IMR-90 (cell line): ENCODE measurements around the gene COL4A5. TPM values are rescaled to one million over a fixed set of nuclear protein-coding genes. Genes with fewer than 3 reads are reported as not detected.
A peak's percentile ranks its signal among the peaks of the same experiment; 100 is the strongest.

Source experiments
- ATAC-seq: fragments of 200-7000 bp; cut with Tn5 transposase; 2 replicates; pipeline ENCODE4 v1.9.1; 2020; ENCODE audit warnings: low read depth, mild to moderate bottlenecking, moderate library complexity
- BruUV-seq: library from RNA; stranded (reverse); fragments of 400-500 nt; replicated peaks from 2 replicates; lab custom pipeline; 2021; lab: Mats Ljungman, UMichigan
- CTCF ChIA-PET: fragments of 300-600 bp; formaldehyde crosslinking; extraction: SDS; loops from one replicate; lab custom pipeline; 2021; ENCODE audit warnings: antibody characterized with exemption; lab: Yijun Ruan, JAX
- POLR2A ChIA-PET: fragments of 300-600 bp; sonication (Branson Sonifier 250); formaldehyde crosslinking; loops from one replicate; lab custom pipeline; 2022; ENCODE audit warnings: antibody characterized with exemption; ENCODE audit not compliant: unreplicated experiment; lab: Charles Lee
- DNase-seq: peaks from one replicate; pipeline ENCODE4 v3.0.0; 2013
- H2AFZ ChIP-seq: replicated peaks from 2 replicates; pipeline ENCODE3; 2013; ENCODE audit warnings: low read length, mild to moderate bottlenecking; ENCODE audit not compliant: poor library complexity
- H2AK5ac ChIP-seq: 2 replicates; pipeline ENCODE4 v1.6.1; 2013; ENCODE audit warnings: low read depth, low read length, inconsistent platforms
- H2AK9ac ChIP-seq: replicated peaks from 2 replicates; pipeline ENCODE3; 2013; ENCODE audit warnings: mild to moderate bottlenecking, low read depth, low read length, moderate library complexity; ENCODE audit not compliant: poor library complexity
- H2BK120ac ChIP-seq: 2 replicates; pipeline ENCODE4 v1.6.1; 2013; ENCODE audit warnings: low read depth, low read length, inconsistent platforms
- H2BK15ac ChIP-seq: 3 replicates; pipeline ENCODE4 v1.6.1; 2013; ENCODE audit warnings: low read depth, low read length, inconsistent platforms
- H2BK20ac ChIP-seq: 2 replicates; pipeline ENCODE4 v1.6.1; 2013; ENCODE audit warnings: low read depth, mild to moderate bottlenecking, inconsistent platforms, low read length, moderate library complexity
- H2BK5ac ChIP-seq: 2 replicates; pipeline ENCODE4 v1.6.1; 2013; ENCODE audit warnings: mild to moderate bottlenecking, low read depth, low read length, inconsistent platforms; ENCODE audit not compliant: poor library complexity, severe bottlenecking
- H3K14ac ChIP-seq: replicated peaks from 2 replicates; pipeline ENCODE4 v1.6.1; 2013; ENCODE audit warnings: low read depth, low read length, inconsistent platforms
- H3K18ac ChIP-seq: 2 replicates; pipeline ENCODE4 v1.6.1; 2013; ENCODE audit warnings: low read depth, low read length, control low read depth
- H3K23ac ChIP-seq: 2 replicates; pipeline ENCODE4 v1.6.1; 2013; ENCODE audit warnings: low read depth, low read length, inconsistent platforms
- H3K27ac ChIP-seq: 2 replicates; pipeline ENCODE4 v1.5.1; 2013; ENCODE audit warnings: mild to moderate bottlenecking, control low read depth, low read length; ENCODE audit not compliant: insufficient read depth
- H3K27me3 ChIP-seq: 2 replicates; pipeline ENCODE4 v1.6.1; 2013; ENCODE audit warnings: low read length; ENCODE audit not compliant: control insufficient read depth, insufficient read depth
- H3K36me3 ChIP-seq: 2 replicates; pipeline ENCODE4 v1.6.1; 2013; ENCODE audit warnings: low read length, mixed read lengths; ENCODE audit not compliant: control insufficient read depth, insufficient read depth
- H3K4ac ChIP-seq: 2 replicates; pipeline ENCODE4 v1.6.1; 2013; ENCODE audit warnings: low read depth, low read length, inconsistent platforms
- H3K4me1 ChIP-seq: 2 replicates; pipeline ENCODE4 v1.6.1; 2013; ENCODE audit warnings: low read length, mixed read lengths; ENCODE audit not compliant: control insufficient read depth, insufficient read depth
- H3K4me2 ChIP-seq: 2 replicates; pipeline ENCODE4 v1.6.1; 2013; ENCODE audit warnings: low read depth, mild to moderate bottlenecking, control low read depth, low read length, moderate library complexity
- H3K4me3 ChIP-seq: 2 replicates; pipeline ENCODE4 v1.5.1; 2013; ENCODE audit warnings: low read depth, mild to moderate bottlenecking, control low read depth, low read length, moderate library complexity; ENCODE audit not compliant: insufficient read depth
- H3K56ac ChIP-seq: 2 replicates; pipeline ENCODE4 v1.6.1; 2013; ENCODE audit warnings: low read length, inconsistent platforms; ENCODE audit not compliant: insufficient read depth; ENCODE audit errors: extremely low read depth
- H3K79me1 ChIP-seq, 2 experiments: 2 replicates each; pipeline ENCODE4 v1.6.1; 2013; ENCODE audit warnings: low read length in 2 of 2, inconsistent platforms in 1 of 2, low read depth in 1 of 2
- H3K9ac ChIP-seq: 2 replicates; pipeline ENCODE4 v1.6.1; 2013; ENCODE audit warnings: low read depth, low read length, control low read depth
- H3K9me1 ChIP-seq: 2 replicates; pipeline ENCODE4 v1.6.1; 2013; ENCODE audit warnings: low read length, inconsistent platforms; ENCODE audit not compliant: insufficient read depth
- H3K9me3 ChIP-seq: 2 replicates; pipeline ENCODE4 v1.6.1; 2013; ENCODE audit warnings: low read length; ENCODE audit not compliant: control insufficient read depth, insufficient read depth
- H4K20me1 ChIP-seq: 2 replicates; pipeline ENCODE4 v1.6.1; 2013; ENCODE audit warnings: low read length, inconsistent platforms; ENCODE audit not compliant: insufficient read depth
- H4K5ac ChIP-seq: 2 replicates; pipeline ENCODE4 v1.6.1; 2013; ENCODE audit warnings: mild to moderate bottlenecking, low read depth, low read length, control low read depth
- H4K8ac ChIP-seq, 2 experiments: 2 replicates each; pipeline ENCODE4 v1.6.1; 2013; ENCODE audit warnings: low read depth in 2 of 2, low read length in 2 of 2, control low read depth in 1 of 2, inconsistent platforms in 1 of 2
- H4K91ac ChIP-seq: 2 replicates; pipeline ENCODE4 v1.6.1; 2013; ENCODE audit warnings: low read depth, low read length, inconsistent platforms; ENCODE audit not compliant: insufficient read depth
- BHLHE40 ChIP-seq: fragments of 150-350 bp; IDR thresholded peaks from 2 replicates; pipeline ENCODE4 v1.6.1; 2016; ENCODE audit warnings: mild to moderate bottlenecking, low read depth, low read length
- CEBPB ChIP-seq: IDR thresholded peaks from 2 replicates; pipeline ENCODE4 v1.6.1; 2012; ENCODE audit warnings: low read depth, low read length, improper control_type of control experiment
- CHD1 ChIP-seq: IDR thresholded peaks from 2 replicates; pipeline ENCODE4 v1.6.1; 2012; ENCODE audit warnings: low read depth, low read length, improper control_type of control experiment
- CTCF ChIP-seq: conservative IDR thresholded peaks from 2 replicates; pipeline ENCODE4 v1.5.1; 2012; ENCODE audit warnings: mild to moderate bottlenecking, low read depth, low read length, improper control_type of control experiment
- ELK1 ChIP-seq: fragments of 150-350 bp; IDR thresholded peaks from 2 replicates; pipeline ENCODE4 v1.6.1; 2016; ENCODE audit warnings: low read depth, mild to moderate bottlenecking, low read length, moderate library complexity, borderline replicate concordance
- FOS ChIP-seq: fragments of 150-350 bp; IDR thresholded peaks from 2 replicates; pipeline ENCODE4 v1.6.1; 2016; ENCODE audit warnings: low read depth, low read length
- MAFK ChIP-seq: IDR thresholded peaks from 2 replicates; pipeline ENCODE4 v1.6.1; 2012; ENCODE audit warnings: low read depth, low read length, improper control_type of control experiment
- MAZ ChIP-seq: IDR thresholded peaks from 2 replicates; pipeline ENCODE4 v1.6.1; 2012; ENCODE audit warnings: low read depth, mild to moderate bottlenecking, low read length, improper control_type of control experiment, moderate library complexity, borderline replicate concordance
- MXI1 ChIP-seq: IDR thresholded peaks from 2 replicates; pipeline ENCODE4 v1.6.1; 2012; ENCODE audit warnings: low read depth, mild to moderate bottlenecking, low read length, moderate library complexity, borderline replicate concordance
- NFE2L2 ChIP-seq: fragments of 150-350 bp; IDR thresholded peaks from 2 replicates; pipeline ENCODE4 v1.6.1; 2016; ENCODE audit warnings: low read depth, mild to moderate bottlenecking, low read length
- POLR2A ChIP-seq: IDR thresholded peaks from 2 replicates; pipeline ENCODE4 v1.6.1; 2012; ENCODE audit warnings: mild to moderate bottlenecking, low read depth, low read length
- RCOR1 ChIP-seq: IDR thresholded peaks from 2 replicates; pipeline ENCODE4 v1.6.1; 2012; ENCODE audit warnings: mild to moderate bottlenecking, low read length, improper control_type of control experiment; ENCODE audit not compliant: insufficient replicate concordance
- RFX5 ChIP-seq: IDR thresholded peaks from 2 replicates; pipeline ENCODE4 v1.8.0; 2012; ENCODE audit warnings: low read depth, mild to moderate bottlenecking, low read length, moderate library complexity
- SMC3 ChIP-seq: fragments of 150-350 bp; IDR thresholded peaks from 2 replicates; pipeline ENCODE4 v1.6.1; 2016; ENCODE audit warnings: low read depth, mild to moderate bottlenecking, antibody characterized with exemption, low read length, moderate library complexity
- USF2 ChIP-seq: fragments of 150-350 bp; IDR thresholded peaks from 2 replicates; pipeline ENCODE4 v1.6.1; 2017; ENCODE audit warnings: mild to moderate bottlenecking, antibody characterized with exemption, low read length, low read depth
- WGBS, 2 experiments: methylation state at CpG; one replicate each; pipeline versions ENCODE4 v1.1.5 to v1.1.7; 2013; ENCODE audit warnings: missing lambda C conversion rate in 2 of 2; ENCODE audit not compliant: insufficient read length in 1 of 2; ENCODE audit errors: extremely low coverage in 2 of 2; 5-methylcytosine and 5-hydroxymethylcytosine counted together
- dilution Hi-C: fragments of 300-500 bp; cut with HindIII; formaldehyde crosslinking; loops from one replicate; pipeline ENCODE4 v1.14.3; 2018; ENCODE audit warnings: low sequenced_read_pairs; ENCODE audit not compliant: unreplicated experiment
- in situ Hi-C: fragments of 300-500 bp; cut with MboI; formaldehyde crosslinking; loops from 3 replicates; pipeline ENCODE4 v1.14.3; 2019; ENCODE audit warnings: low sequenced_read_pairs, inconsistent platforms, mixed read lengths
- intact Hi-C: fragments of 100-400 bp; cut with micrococcal nuclease; formaldehyde crosslinking; loops from 2 replicates; pipeline ENCODE4 v1.10.0; 2022
- polyA plus RNA-seq, 3 experiments: library from polyadenylated mRNA; depleted of rRNA; stranded (reverse); fragments of >200 nt; gene quantifications; 2 replicates each; pipeline ENCODE4 v1.2.3, GENCODE V29; 2012; ENCODE audit warnings: low replicate concordance in 1 of 3
- total RNA-seq: library from RNA; depleted of rRNA; stranded (reverse); fragments of >200 nt; gene quantifications from 2 replicates; pipeline ENCODE4 v1.2.3, GENCODE V29; 2012

Gene COL4A5
- total and polyA plus RNA-seq, 2 of the 4 experiments (the other 2 are of a cell fraction), result 16.3 to 26.6 TPM

- H4K5ac ChIP-seq, result no peak overlapping the region
- intact Hi-C loops (no loop called here), dilution Hi-C loops (no loop called here), in situ Hi-C loops (no loop called here)
- no peak overlapping the region for H2BK15ac ChIP-seq
- WGBS, 2 experiments, result 37% methylated on average over 29 of the region's 82 CpGs; no CpG with 5 or more reads in 1 of the 2 experiments
- H2AK9ac ChIP-seq, result no peak overlapping the region
- H3K4me2 ChIP-seq, result peak overlapping the region; percentile 87
- no peak overlapping the region for H4K8ac ChIP-seq
- H3K4me1 ChIP-seq, result no peaks in the 10 kb centered on the region
- DNase-seq (no peak), ATAC-seq (peak; percentile 54)
- H2BK5ac ChIP-seq, result no peak overlapping the region
- peaks cover 55% of the 10 kb centered on the region for H3K27me3 ChIP-seq
- H2BK20ac ChIP-seq, result no peak overlapping the region
- no peak overlapping the region for H3K27ac ChIP-seq
- no peak overlapping the region for H3K56ac ChIP-seq
- H3K4ac ChIP-seq, result no peak overlapping the region
- no peak overlapping the region for H3K14ac ChIP-seq
- H3K9me3 ChIP-seq, result peaks cover 11% of the 10 kb centered on the region; the same call in 1 of the 2 replicates
- no peak overlapping the region for H4K91ac ChIP-seq
- H2AFZ ChIP-seq, result peak overlapping the region; percentile 78
- ChIA-PET POLR2A (no interaction called here), CTCF (no interaction called here)
- no peaks in the 10 kb centered on the region for H3K79me1 ChIP-seq
- H3K4me3 ChIP-seq, result peak overlapping the region; percentile 32
- no peaks in the 10 kb centered on the region for H3K9me1 ChIP-seq
- no peak overlapping the region for H3K23ac ChIP-seq
- H4K20me1 ChIP-seq, result no peaks in the 10 kb centered on the region
- no peak overlapping the region for H3K9ac ChIP-seq
- no peak overlapping the region for H3K18ac ChIP-seq
- H3K36me3 ChIP-seq, result no peaks in the 10 kb centered on the region
- H2AK5ac ChIP-seq, result no peak overlapping the region
- H2BK120ac ChIP-seq, result no peak overlapping the region
- no TSS peak for BruUV-seq
- no peak for TF ChIP-seq CTCF
- TF ChIP-seq RCOR1, result no peak
- no peak for TF ChIP-seq CEBPB
- TF ChIP-seq MAFK, result no peak
- no peak for TF ChIP-seq USF2
- no peak for TF ChIP-seq SMC3
- TF ChIP-seq MXI1, result no peak
- TF ChIP-seq POLR2A, result no peak
- TF ChIP-seq RFX5, result no peak
- TF ChIP-seq NFE2L2, result no peak
- no peak for TF ChIP-seq MAZ
- no peak for TF ChIP-seq BHLHE40
- TF ChIP-seq FOS, result no peak
- TF ChIP-seq ELK1, result no peak
- no peak for TF ChIP-seq CHD1
Measured at GRCh38 chrX:108735679-108736508, 296.3 kb downstream of the COL4A5 start.
